H1 (cell line): ENCODE results near the gene OR2A14. TPM values are rescaled to one million over a fixed set of nuclear protein-coding genes. Genes with fewer than 3 reads are reported as not detected.
"Not testable (repeated sequence)": the region's sequence is repeated elsewhere in the genome, so short reads cannot be mapped to it uniquely, and the experiment has no call there.

Source experiments
- CTCF ChIA-PET: fragments of 300-600 bp; sonication (Branson Sonifier 250); formaldehyde crosslinking; loops from one replicate; lab custom pipeline; 2021; ENCODE audit not compliant: partially characterized antibody; lab: Charles Lee
- POLR2A ChIA-PET: fragments of 300-600 bp; sonication (Branson Sonifier 250); formaldehyde crosslinking; loops from one replicate; lab custom pipeline; 2021; ENCODE audit warnings: inconsistent platforms; ENCODE audit not compliant: partially characterized antibody; lab: Charles Lee
- DNase-seq, 2 experiments: peaks; one replicate each; pipeline versions ENCODE4 v3.0.0 to v3.0.0-alpha.2; 2010 to 2022; ENCODE audit warnings: low spot score in 2 of 2, low read depth in 1 of 2, mixed read lengths in 1 of 2
- FAIRE-seq: peaks from 2 replicates; lab custom pipeline; 2011; peaks lifted over from hg19 to GRCh38; lab: Jason Lieb, UNC
- H2AFZ ChIP-seq: 2 replicates; pipeline ENCODE4 v1.8.1; 2012; ENCODE audit warnings: low read length, inconsistent platforms
- H2AK5ac ChIP-seq: 2 replicates; pipeline ENCODE4 v1.6.1; 2013; ENCODE audit warnings: low read depth, low read length
- H2BK120ac ChIP-seq: replicated peaks from 2 replicates; pipeline ENCODE3; 2013; ENCODE audit warnings: low read depth, low read length, inconsistent platforms
- H2BK12ac ChIP-seq: 2 replicates; pipeline ENCODE4 v1.6.1; 2013; ENCODE audit warnings: low read depth, low read length
- H2BK15ac ChIP-seq: 2 replicates; pipeline ENCODE4 v1.6.1; 2013; ENCODE audit warnings: low read length
- H2BK20ac ChIP-seq: 2 replicates; pipeline ENCODE4 v1.6.1; 2013; ENCODE audit warnings: low read length
- H2BK5ac ChIP-seq: 2 replicates; pipeline ENCODE4 v1.6.1; 2013; ENCODE audit warnings: low read depth, low read length
- H3K14ac ChIP-seq: 2 replicates; pipeline ENCODE4 v1.6.1; 2013; ENCODE audit warnings: inconsistent platforms; ENCODE audit not compliant: insufficient read length
- H3K18ac ChIP-seq: 2 replicates; pipeline ENCODE4 v1.6.1; 2013; ENCODE audit warnings: low read length; ENCODE audit errors: extremely low read depth
- H3K23ac ChIP-seq: 2 replicates; pipeline ENCODE4 v1.6.1; 2013; ENCODE audit warnings: inconsistent platforms; ENCODE audit not compliant: insufficient read length
- H3K23me2 ChIP-seq: 2 replicates; pipeline ENCODE4 v1.6.1; 2013; ENCODE audit warnings: low read depth, low read length
- H3K27ac ChIP-seq: 2 replicates; pipeline ENCODE4 v1.6.1; 2011; ENCODE audit warnings: low read depth, low read length, inconsistent platforms
- H3K27me3 ChIP-seq, 4 experiments: replicated peaks in 1 of 4; 1 replicate in 1 of 4; 2 replicates in 3 of 4; pipeline versions ENCODE4 v1.6.1 to v1.8.1; 2011 to 2013; ENCODE audit warnings: low read length in 3 of 4, mild to moderate bottlenecking in 3 of 4, inconsistent platforms in 2 of 4, mixed read lengths in 2 of 4, moderate library complexity in 1 of 4; ENCODE audit not compliant: control insufficient read depth in 3 of 4, insufficient read depth in 3 of 4; ENCODE audit errors: extremely low read depth in 1 of 4
- H3K36me3 ChIP-seq, 4 experiments: 2 replicates each; pipeline versions ENCODE4 v1.6.1 to v1.8.1; 2011 to 2013; ENCODE audit warnings: mild to moderate bottlenecking in 4 of 4, low read length in 3 of 4, moderate library complexity in 2 of 4, control low read depth in 1 of 4, inconsistent platforms in 1 of 4; ENCODE audit not compliant: insufficient read depth in 4 of 4, control insufficient read depth in 2 of 4
- H3K4ac ChIP-seq: replicated peaks from 2 replicates; pipeline ENCODE3; 2013; ENCODE audit warnings: low read length, low read depth, mixed read lengths, inconsistent platforms; ENCODE audit not compliant: insufficient read length
- H3K4me1 ChIP-seq, 4 experiments: replicated peaks in 1 of 4; 1 replicate in 1 of 4; 2 replicates in 3 of 4; pipeline versions ENCODE4 v1.6.1 to v1.8.1; 2011 to 2013; ENCODE audit warnings: low read length in 3 of 4, inconsistent platforms in 2 of 4, mixed read lengths in 1 of 4; ENCODE audit not compliant: insufficient read depth in 4 of 4, control insufficient read depth in 3 of 4
- H3K4me2 ChIP-seq, 2 experiments: 2 replicates each; pipeline versions ENCODE4 v1.6.1 to v1.8.1; 2011 to 2013; ENCODE audit warnings: low read depth in 2 of 2, low read length in 2 of 2, control low read depth in 1 of 2, inconsistent platforms in 1 of 2, mild to moderate bottlenecking in 1 of 2; ENCODE audit not compliant: insufficient read depth in 1 of 2
- H3K4me3 ChIP-seq, 4 experiments: fragments of 200-600, 300-600 bp in 1 of 4; sonication (generic), shearing (Covaris generic), sonication (Bioruptor Twin) in 1 of 4; 2 replicates each; pipeline versions ENCODE4 v1.5.1 to v1.8.1; 2011 to 2016; ENCODE audit warnings: low read length in 4 of 4, low read depth in 3 of 4, control low read depth in 2 of 4, inconsistent platforms in 2 of 4, mild to moderate bottlenecking in 2 of 4, mixed read lengths in 1 of 4, moderate library complexity in 1 of 4; ENCODE audit not compliant: insufficient read depth in 2 of 4; ENCODE audit errors: extremely low read depth in 1 of 4
- H3K56ac ChIP-seq: replicated peaks from 2 replicates; pipeline ENCODE3; 2013; ENCODE audit warnings: low read depth, mild to moderate bottlenecking, mixed read lengths, low read length, inconsistent platforms; ENCODE audit not compliant: insufficient read length
- H3K79me1 ChIP-seq: 2 replicates; pipeline ENCODE4 v1.6.1; 2013; ENCODE audit warnings: low read depth, low read length, control low read depth
- H3K79me2 ChIP-seq, 2 experiments: 2 replicates each; pipeline versions ENCODE4 v1.6.1 to v1.8.1; 2012 to 2013; ENCODE audit warnings: low read length in 2 of 2, mild to moderate bottlenecking in 2 of 2, inconsistent platforms in 1 of 2; ENCODE audit not compliant: insufficient read depth in 2 of 2, control insufficient read depth in 1 of 2
- H3K9ac ChIP-seq, 4 experiments: replicated peaks in 1 of 4; 1 replicate in 1 of 4; 2 replicates in 3 of 4; pipeline versions ENCODE4 v1.6.1 to v1.8.1; 2011 to 2013; ENCODE audit warnings: low read depth in 3 of 4, low read length in 3 of 4, control low read depth in 2 of 4, mild to moderate bottlenecking in 2 of 4, moderate library complexity in 2 of 4, inconsistent platforms in 1 of 4; ENCODE audit errors: extremely low read depth in 1 of 4
- H3K9me3 ChIP-seq, 2 experiments: 2 replicates each; pipeline versions ENCODE4 v1.6.1 to v1.8.1; 2012 to 2013; ENCODE audit warnings: mild to moderate bottlenecking in 2 of 2, moderate library complexity in 2 of 2, control low read depth in 1 of 2, inconsistent platforms in 1 of 2, low read depth in 1 of 2, low read length in 1 of 2, mixed read lengths in 1 of 2; ENCODE audit not compliant: insufficient read depth in 2 of 2
- H4K20me1 ChIP-seq, 2 experiments: replicated peaks in 1 of 2; 2 replicates each; pipeline versions ENCODE3 to v1.8.1; 2011 to 2013; ENCODE audit warnings: inconsistent platforms in 2 of 2, low read length in 2 of 2, mild to moderate bottlenecking in 1 of 2; ENCODE audit not compliant: insufficient read depth in 2 of 2, control insufficient read depth in 1 of 2
- H4K5ac ChIP-seq: 2 replicates; pipeline ENCODE4 v1.6.1; 2013; ENCODE audit warnings: low read length, low read depth, mixed read lengths, inconsistent platforms; ENCODE audit not compliant: insufficient read length
- H4K8ac ChIP-seq: 2 replicates; pipeline ENCODE4 v1.8.0; 2013; ENCODE audit warnings: mild to moderate bottlenecking, moderate library complexity, low read length, inconsistent platforms; ENCODE audit not compliant: insufficient read depth; ENCODE audit errors: extremely low read depth
- H4K91ac ChIP-seq: replicated peaks from 2 replicates; pipeline ENCODE3; 2013; ENCODE audit warnings: low read length, mixed read lengths, inconsistent platforms; ENCODE audit not compliant: insufficient read length
- CTCF ChIP-seq, 3 experiments: IDR thresholded peaks; 1 replicate in 2 of 3; 2 replicates in 1 of 3; pipeline versions ENCODE4 v1.5.1 to v1.6.1; 2011; ENCODE audit warnings: low read length in 3 of 3, mild to moderate bottlenecking in 3 of 3, inconsistent platforms in 2 of 3, low read depth in 1 of 3, moderate library complexity in 1 of 3; ENCODE audit not compliant: insufficient read depth in 1 of 3; ENCODE audit errors: control extremely low read depth in 1 of 3
- RAD21 ChIP-seq, 2 experiments: IDR thresholded peaks in 1 of 2; conservative IDR thresholded peaks in 1 of 2; 2 replicates each; pipeline ENCODE4 v1.6.1; 2011; ENCODE audit warnings: low read depth in 2 of 2, low read length in 2 of 2, improper control_type of control experiment in 1 of 2, inconsistent platforms in 1 of 2, mild to moderate bottlenecking in 1 of 2, moderate library complexity in 1 of 2
- WGBS, 2 experiments: shearing (Covaris generic) in 1 of 2; methylation state at CpG; one replicate each; pipeline versions ENCODE4 v1.1.6 to v1.1.7; 2013 to 2015; ENCODE audit warnings: low lambda C conversion rate in 2 of 2, mixed read lengths in 2 of 2, inconsistent platforms in 1 of 2, low coverage in 1 of 2, missing lambda C conversion rate in 1 of 2; ENCODE audit not compliant: insufficient replicate concordance in 2 of 2, insufficient coverage in 1 of 2, insufficient read length in 1 of 2; ENCODE audit errors: extremely low coverage in 1 of 2, missing lambda C conversion rate in 1 of 2; 5-methylcytosine and 5-hydroxymethylcytosine counted together
- polyA plus RNA-seq, 7 experiments: library from polyadenylated mRNA; depleted of rRNA in 3 of 7; stranded (reverse) in 5 of 7; unstranded in 2 of 7; fragments of >200 nt in 5 of 7; fragments of 200-250 nt in 2 of 7; gene quantifications; 1 replicate in 5 of 7; 2 replicates in 1 of 7; 4 replicates in 1 of 7; pipeline versions ENCODE4 v1.2.1 to v1.2.3, GENCODE V29; 2011 to 2013; ENCODE audit warnings: missing spikeins in 2 of 7, mixed read lengths in 2 of 7
- total RNA-seq: library from RNA; stranded (reverse); fragmentation: NEBNext Ultra II Directional; extraction: Animal tissue kit (Norgen Biotek cat#: 25700); gene quantifications from 2 replicates; pipeline ENCODE4 v1.2.1, GENCODE V29; 2021

The OR2A14 gene
- total and polyA plus RNA-seq, 2 of the 8 experiments (the other 6 are each of a cell fraction or from before 2014, with no cell fraction given) = not detected

GRCh38 chr7:144178380-144179164 lies 55.6 kb downstream of the OR2A14 start:
- FAIRE-seq, H2BK15ac ChIP-seq, H3K56ac ChIP-seq, H3K79me1 ChIP-seq, H2BK120ac ChIP-seq, H4K91ac ChIP-seq, POLR2A ChIA-PET, H4K5ac ChIP-seq, H3K36me3 ChIP-seq, H3K4me1 ChIP-seq, H3K4me3 ChIP-seq, H3K4ac ChIP-seq, H4K20me1 ChIP-seq, H2BK20ac ChIP-seq, H3K9me3 ChIP-seq, H3K23me2 ChIP-seq, H2AFZ ChIP-seq, H4K8ac ChIP-seq, H3K23ac ChIP-seq, H3K4me2 ChIP-seq, H2AK5ac ChIP-seq, H3K79me2 ChIP-seq, H3K27ac ChIP-seq, H3K14ac ChIP-seq, H3K9ac ChIP-seq, H3K27me3 ChIP-seq, H2BK12ac ChIP-seq, DNase-seq, H2BK5ac ChIP-seq, H3K18ac ChIP-seq: not testable (repeated sequence)
- CTCF ChIA-PET = interaction anchor here (1.2 kb wide), 2 partner anchors 10 to 51 kb away, joined by 3 read pairs; no protein-coding TSS in a partner anchor
- WGBS, 2 experiments = 48% methylated on average over 7 of the region's 10 CpGs; no CpG with 5 or more reads in 1 of the 2 experiments
- peak in 2 of 3 experiments; percentile 23 to 27; a peak in 2 of 4 replicates for TF ChIP-seq CTCF (IDR thresholded peaks at IDR 0.05; ENCODE audit: control extremely low read depth in 1 of 3, insufficient read depth in 1 of 3, low read depth in 1 of 3, low read length in 3 of 3)
- TF ChIP-seq RAD21 (IDR thresholded peaks at IDR 0.05 in 1 of 2, conservative IDR thresholded peaks at IDR 0.05 in 1 of 2; ENCODE audit: low read depth in 2 of 2, low read length in 2 of 2) = peak; percentile 23 to 39; a peak in 3 of 4 replicates
